GM03348 (cell line): ENCODE results near the gene GRHPR.

Experiments
- DNase-seq: peaks from one replicate; pipeline ENCODE4 v3.0.0; 2012; ENCODE audit warnings: low spot score

GRHPR gene

GRCh38 chr9:37398464-37399025 is 24.0 kb upstream of the GRHPR start:
- DNase-seq, result no peak

GRCh38 chr9:37399336-37399735 is 23.2 kb upstream of the GRHPR start:
- DNase-seq, result no peak

- no peak for DNase-seq
These were observed 17.9 kb upstream of the GRHPR start for GRCh38 chr9:37404590-37404989.

- DNase-seq, result no peak
These were observed 17.1 kb upstream of the GRHPR start for GRCh38 chr9:37405350-37405749.

GRCh38 chr9:37405764-37406380 is 16.6 kb upstream of the GRHPR start:
- DNase-seq, result no peak

GRCh38 chr9:37406603-37407401 is 15.7 kb upstream of the GRHPR start:
- DNase-seq, result no peak

- no peak for DNase-seq
These were observed 15.0 kb upstream of the GRHPR start for GRCh38 chr9:37407468-37407867.

GRCh38 chr9:37408933-37409710 is 13.4 kb upstream of the GRHPR start:
- DNase-seq, result no peak

GRCh38 chr9:37410354-37410861 is 12.1 kb upstream of the GRHPR start:
- no peak for DNase-seq

- peak; percentile 55 for DNase-seq
These were observed 11.3 kb upstream of the GRHPR start for GRCh38 chr9:37410969-37411785.

GRCh38 chr9:37412431-37413151 is 9.9 kb upstream of the GRHPR start:
- no peak for DNase-seq

- DNase-seq, result no peak
These were observed 9.2 kb upstream of the GRHPR start for GRCh38 chr9:37413311-37413710.

GRCh38 chr9:37414503-37414943 is 8.0 kb upstream of the GRHPR start:
- no peak for DNase-seq

- DNase-seq, result peak; percentile 86
These were observed 7.3 kb upstream of the GRHPR start for GRCh38 chr9:37415011-37415719.

GRCh38 chr9:37417252-37417803 is 5.2 kb upstream of the GRHPR start:
- no peak for DNase-seq

GRCh38 chr9:37417857-37418618 is 4.5 kb upstream of the GRHPR start:
- DNase-seq, result no peak

- DNase-seq, result no peak
These were observed 3.3 kb upstream of the GRHPR start for GRCh38 chr9:37419204-37419603.

- no peak for DNase-seq
These were observed 2.0 kb upstream of the GRHPR start for GRCh38 chr9:37420271-37421215.
